Activated gamma-delta T cell (primary cell): Measurements from ENCODE around the gene FNDC4.

Source experiments
- DNase-seq: peaks from one replicate; lab custom pipeline; 2025; lab: John Stamatoyannopoulos, UW

The FNDC4 gene

DNA sequence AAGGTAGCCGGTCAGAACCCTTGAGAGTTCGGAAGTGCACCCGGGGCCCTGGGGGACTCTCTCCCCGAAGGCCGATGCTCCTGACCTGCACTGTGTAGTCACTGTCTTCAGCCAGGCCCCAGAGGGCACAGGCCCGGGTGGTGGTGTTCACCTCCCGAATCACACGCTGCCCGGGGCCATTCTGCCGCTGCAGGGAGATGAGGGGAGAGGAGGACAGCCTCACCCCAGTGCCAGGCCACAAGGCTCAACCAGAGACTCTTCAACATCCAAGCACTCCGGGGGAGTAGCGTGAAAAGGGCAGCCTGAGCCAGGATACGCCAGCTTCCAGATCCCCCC lies 1.1 kb downstream of the FNDC4 start:
- no peak for DNase-seq

DNA sequence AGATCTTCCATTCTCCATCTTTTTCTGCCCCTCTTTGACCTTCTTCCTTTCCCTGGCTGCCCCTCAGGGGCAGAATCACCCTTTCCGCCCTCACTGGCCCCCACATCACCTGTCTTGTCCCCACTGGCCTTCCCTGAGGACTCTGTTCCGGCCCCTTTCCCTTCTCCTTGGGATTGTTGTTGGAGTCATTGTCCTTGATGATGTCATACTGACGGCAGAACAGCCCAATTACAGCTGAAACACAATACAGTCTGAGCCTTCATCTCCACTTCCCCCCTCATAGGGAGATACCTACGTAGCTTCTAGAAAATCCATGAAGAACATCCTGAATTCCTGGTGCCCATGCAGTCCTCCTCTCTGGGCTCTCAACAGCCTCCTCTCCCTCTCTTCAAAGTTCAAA lies 2.4 kb downstream of the FNDC4 start:
- no peak for DNase-seq

GRCh38 chr2:27489498-27490397 lies 5.3 kb downstream of the FNDC4 start, which contains the start of gene IFT172:
Gene IFT172 (minus strand): TSS chr2:27489743. CDS start chr2:27489653, 90 bp downstream.
- DNase-seq = peak; percentile 96

- no peak for DNase-seq
These were observed 5.9 kb downstream of the FNDC4 start for GRCh38 chr2:27489118-27489497.

DNA sequence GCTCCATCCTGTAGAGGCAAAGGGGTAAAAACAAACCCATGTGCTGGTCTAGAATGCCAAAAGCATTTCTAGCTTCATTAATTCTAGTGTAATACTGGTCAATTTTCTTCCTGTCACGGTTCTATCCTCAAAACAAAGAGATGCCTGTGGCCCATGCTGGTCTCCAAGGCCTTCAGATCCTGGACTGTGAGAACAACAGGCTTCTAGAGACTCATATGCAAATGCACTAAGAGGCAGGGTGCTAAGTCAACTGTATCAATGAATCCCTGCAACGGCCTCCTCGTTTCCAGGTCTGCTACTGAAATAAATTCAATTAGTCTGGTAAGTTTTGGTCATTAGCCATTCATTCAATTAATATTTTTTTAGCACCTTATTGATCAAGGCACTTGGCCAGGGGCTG lies 9.5 kb downstream of the FNDC4 start:
- DNase-seq = no peak

DNA sequence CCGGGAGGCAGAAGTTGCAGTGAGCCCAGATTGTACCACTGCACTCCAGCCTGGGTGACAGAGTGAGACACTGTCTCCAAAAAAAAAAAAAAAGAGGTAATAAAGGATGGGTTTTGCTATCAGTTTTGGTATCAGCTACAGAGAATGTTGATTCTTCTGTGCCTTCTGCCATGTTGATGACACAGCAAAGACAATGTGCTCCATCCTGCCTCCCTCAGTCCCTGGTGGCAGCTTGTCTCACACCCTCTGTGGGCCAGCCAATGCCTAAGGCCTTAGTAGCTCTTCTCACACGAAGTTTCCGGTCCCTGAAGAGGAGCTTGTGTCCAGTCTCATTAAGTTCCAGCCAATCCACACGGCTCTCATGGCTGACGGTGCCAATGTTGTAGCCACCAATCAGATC lies 23.0 kb downstream of the FNDC4 start:
- no peak for DNase-seq

DNA sequence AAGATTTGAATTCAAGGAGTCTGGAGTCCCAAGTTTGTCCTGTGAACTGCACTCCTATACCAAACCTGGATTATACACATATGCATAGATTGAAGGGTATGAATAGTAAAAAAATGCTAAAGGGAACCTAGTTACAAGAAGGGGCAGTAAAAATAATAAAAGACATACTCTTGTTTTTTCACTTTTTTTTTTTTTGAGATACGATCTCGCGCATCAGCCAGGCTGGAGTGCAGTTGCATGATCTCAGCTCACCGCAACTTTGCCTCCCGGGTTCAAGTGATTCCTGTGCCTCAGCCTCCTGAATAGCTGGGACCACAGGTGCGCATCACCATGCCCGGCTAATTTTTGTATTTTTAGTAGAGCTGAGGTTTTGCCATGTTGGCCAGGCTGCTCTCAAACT lies 30.6 kb downstream of the FNDC4 start:
- DNase-seq = no peak

DNA sequence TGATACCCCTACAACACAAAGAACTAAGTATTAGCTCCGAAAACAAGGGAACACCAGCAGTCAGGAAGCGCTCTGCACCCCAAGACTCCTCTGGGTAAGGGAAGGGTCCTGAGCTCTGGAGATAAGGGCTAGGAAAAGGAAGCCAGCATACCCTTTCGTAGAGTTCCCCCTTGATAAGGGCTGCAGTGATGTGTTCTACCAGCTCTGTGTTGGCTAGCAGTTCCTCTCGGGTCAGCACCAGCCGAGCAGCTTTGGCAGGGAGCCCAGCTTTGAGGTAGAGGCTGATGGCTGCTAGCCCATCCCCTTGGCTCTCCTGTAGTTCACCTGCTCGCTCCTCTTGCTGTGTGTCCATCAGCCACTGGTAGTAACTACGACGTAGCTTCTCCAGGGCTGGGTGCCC lies 33.9 kb downstream of the FNDC4 start:
- DNase-seq = no peak

GRCh38 chr2:27453968-27454367 lies 41.0 kb downstream of the FNDC4 start:
- no peak for DNase-seq

GRCh38 chr2:27451095-27451494 lies 43.9 kb downstream of the FNDC4 start:
- no peak for DNase-seq

- no peak for DNase-seq
These were observed 46.6 kb downstream of the FNDC4 start for GRCh38 chr2:27448381-27448780.

GRCh38 chr2:27446057-27446456 lies 48.9 kb downstream of the FNDC4 start:
- no peak for DNase-seq

DNA sequence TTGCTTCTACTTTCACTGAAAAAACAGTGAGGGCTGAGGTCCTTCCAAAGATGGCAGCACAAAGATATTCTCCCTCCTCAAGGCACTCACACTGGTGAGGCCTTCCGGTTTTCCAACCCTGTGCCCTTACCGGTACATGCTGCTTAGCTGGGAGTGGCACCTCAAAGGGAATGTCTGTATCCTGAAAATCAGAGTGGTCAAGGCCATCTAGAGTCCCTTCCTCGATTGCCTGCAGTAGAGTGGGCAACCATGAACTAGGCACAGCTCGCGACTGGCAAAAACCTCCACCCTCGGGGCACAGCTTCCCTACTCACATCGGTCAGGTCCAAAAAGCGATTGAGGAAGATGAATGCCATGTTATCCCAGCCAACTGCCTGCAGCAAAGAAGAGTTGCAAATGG lies 49.4 kb downstream of the FNDC4 start:
- DNase-seq = no peak

DNA sequence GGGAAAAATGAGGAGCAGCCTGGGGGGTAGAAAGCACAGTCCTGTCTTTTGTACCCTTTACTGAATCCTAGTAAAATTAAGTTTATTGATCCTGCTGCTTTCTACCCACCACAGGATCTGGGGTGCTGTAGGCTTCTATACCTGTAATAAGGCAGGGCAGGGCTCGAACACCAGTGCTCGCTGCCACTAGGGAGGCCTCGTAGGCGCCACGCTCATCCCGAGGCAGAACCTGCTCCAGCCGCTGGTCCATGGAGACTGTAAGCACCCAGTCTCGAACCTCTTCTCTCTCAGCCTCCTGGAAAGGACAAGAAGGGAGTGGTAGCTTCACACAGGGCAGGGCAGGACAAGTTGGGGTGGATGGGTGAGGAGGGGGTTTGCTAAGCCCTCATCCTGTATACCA lies 49.8 kb downstream of the FNDC4 start:
- no peak for DNase-seq

DNA sequence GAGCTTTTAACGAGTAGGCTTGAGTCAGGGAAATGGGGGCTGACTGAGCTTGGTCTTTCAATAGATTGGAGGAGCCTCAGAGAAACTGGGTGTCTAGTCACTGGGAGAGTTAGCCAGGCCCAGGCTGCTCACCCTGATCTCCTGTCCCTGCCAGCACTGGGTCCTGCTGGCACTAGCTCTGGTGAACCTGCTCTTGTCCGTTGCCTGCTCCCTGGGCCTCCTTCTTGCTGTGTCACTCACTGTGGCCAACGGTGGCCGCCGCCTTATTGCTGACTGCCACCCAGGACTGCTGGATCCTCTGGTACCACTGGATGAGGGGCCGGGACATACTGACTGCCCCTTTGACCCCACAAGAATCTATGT lies 52.1 kb downstream of the FNDC4 start:
- DNase-seq = no peak

DNA sequence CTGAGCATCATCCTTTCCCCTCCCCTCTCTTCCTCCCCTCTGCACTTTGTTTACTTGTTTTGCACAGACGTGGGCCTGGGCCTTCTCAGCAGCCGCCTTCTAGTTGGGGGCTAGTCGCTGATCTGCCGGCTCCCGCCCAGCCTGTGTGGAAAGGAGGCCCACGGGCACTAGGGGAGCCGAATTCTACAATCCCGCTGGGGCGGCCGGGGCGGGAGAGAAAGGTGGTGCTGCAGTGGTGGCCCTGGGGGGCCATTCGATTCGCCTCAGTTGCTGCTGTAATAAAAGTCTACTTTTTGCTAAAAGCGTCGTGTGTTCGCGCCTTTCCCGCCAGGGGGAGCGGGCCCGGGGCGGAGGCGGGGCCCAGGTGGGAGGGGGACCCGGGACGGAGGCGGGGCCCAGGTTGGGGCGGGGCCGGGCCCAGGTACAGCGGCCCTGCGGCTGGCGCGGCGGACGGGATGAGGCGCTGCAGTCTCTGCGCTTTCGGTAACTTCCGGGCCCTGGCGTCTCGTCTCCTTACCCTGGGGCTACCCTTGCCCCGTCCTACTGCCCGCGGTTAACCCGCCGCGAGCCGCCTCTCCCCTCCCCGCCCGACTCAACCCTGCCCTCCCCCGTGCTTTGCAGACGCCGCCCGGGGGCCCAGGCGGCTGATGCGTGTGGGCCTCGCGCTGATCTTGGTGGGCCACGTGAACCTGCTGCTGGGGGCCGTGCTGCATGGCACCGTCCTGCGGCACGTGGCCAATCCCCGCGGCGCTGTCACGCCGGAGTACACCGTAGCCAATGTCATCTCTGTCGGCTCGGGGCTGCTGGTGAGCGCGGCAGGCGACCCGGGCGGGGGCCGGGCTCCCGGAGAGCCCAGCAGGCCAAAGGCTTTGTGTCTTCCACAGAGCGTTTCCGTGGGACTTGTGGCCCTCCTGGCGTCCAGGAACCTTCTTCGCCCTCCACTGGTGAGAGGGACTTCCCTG lies 52.8 kb downstream of the FNDC4 start, which contains the start of gene KRTCAP3:
TSS of gene KRTCAP3 (plus strand) at position 424 of the 962 bp plus-strand sequence. CDS start at position 456, 32 bp downstream.
- DNase-seq = peak; percentile 22
